B cell (primary cell): ENCODE measurements around the gene PIP4K2C.

Experiments
- CTCF ChIP-seq: fragments of 200-600 bp; IDR thresholded peaks from one replicate; pipeline ENCODE4 v1.8.0; 2022; ENCODE audit warnings: antibody characterized with exemption, mild to moderate bottlenecking
- EZH2 ChIP-seq: IDR thresholded peaks from 2 replicates; pipeline ENCODE4 v1.6.1; 2012; ENCODE audit warnings: borderline replicate concordance, low read depth, mild to moderate bottlenecking, moderate library complexity, low read length; ENCODE audit not compliant: insufficient read depth, poor library complexity, severe bottlenecking

DNA sequence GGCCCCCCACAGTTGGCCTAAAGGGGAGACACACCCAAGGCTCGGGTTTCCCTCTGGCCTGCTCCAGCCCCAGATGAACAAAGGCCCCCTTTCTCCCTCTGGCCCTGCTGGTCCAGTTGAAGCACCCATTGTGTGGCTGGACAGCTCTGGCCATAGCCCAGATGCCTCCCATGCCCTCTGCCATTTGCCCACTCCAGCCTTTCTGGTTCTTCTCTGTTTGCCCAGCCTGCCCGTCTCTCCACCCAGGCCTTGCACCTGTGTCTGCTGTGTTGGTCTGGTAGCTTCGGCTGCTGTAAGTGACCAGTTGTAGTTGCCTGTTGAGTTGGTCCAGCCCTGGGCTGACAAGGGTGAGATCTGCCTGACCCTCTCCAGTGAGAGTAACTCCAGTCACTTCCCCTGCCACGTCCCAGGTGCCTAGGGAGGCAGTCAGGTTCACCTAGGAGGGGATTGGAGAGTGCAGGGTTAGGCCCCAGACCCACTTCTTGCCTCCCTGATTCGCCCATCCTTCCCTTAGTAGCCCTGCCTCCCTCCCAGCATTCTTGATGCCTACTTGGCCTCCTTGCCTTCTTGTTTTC is 39.0 kb downstream of the PIP4K2C start:
- TF ChIP-seq CTCF: no peak
- no peak for TF ChIP-seq EZH2
